Nephron (organoid): Measurements from ENCODE around the gene FCHSD2.
"Not testable (repeated sequence)": the region's sequence is repeated elsewhere in the genome, so short reads cannot be mapped to it uniquely, and the experiment has no call there.

Experiments used
- H3K27ac Mint-ChIP-seq, 3 experiments: 2 replicates each; pipeline ENCODE4 v1.8.0; 2020; ENCODE audit warnings: mixed read lengths in 3 of 3, mild to moderate bottlenecking in 2 of 3, moderate library complexity in 1 of 3
- H3K27me3 Mint-ChIP-seq: 2 replicates; pipeline ENCODE4 v1.8.0; 2021; ENCODE audit warnings: low read depth, mild to moderate bottlenecking, moderate library complexity, mixed read lengths
- H3K36me3 Mint-ChIP-seq: 2 replicates; pipeline ENCODE4 v1.8.0; 2020; ENCODE audit warnings: low read depth, mixed read lengths
- H3K4me1 Mint-ChIP-seq: 2 replicates; pipeline ENCODE4 v1.8.0; 2020; ENCODE audit warnings: mixed read lengths
- H3K4me3 Mint-ChIP-seq, 3 experiments: 2 replicates each; pipeline ENCODE4 v1.8.0; 2020; ENCODE audit warnings: mild to moderate bottlenecking in 3 of 3, mixed read lengths in 3 of 3, moderate library complexity in 2 of 3
- H3K9me3 Mint-ChIP-seq: 2 replicates; pipeline ENCODE4 v1.8.0; 2020; ENCODE audit warnings: mixed read lengths
- TF ChIP-seq, protein P1 (sequence below), 3 experiments: fragments of 200-600 bp; sonication (generic); IDR thresholded peaks; one replicate each; pipeline ENCODE4 v1.5.0; 2021; ENCODE audit warnings: antibody characterized with exemption in 3 of 3; ENCODE audit not compliant: unreplicated experiment in 3 of 3

The FCHSD2 gene

DNA sequence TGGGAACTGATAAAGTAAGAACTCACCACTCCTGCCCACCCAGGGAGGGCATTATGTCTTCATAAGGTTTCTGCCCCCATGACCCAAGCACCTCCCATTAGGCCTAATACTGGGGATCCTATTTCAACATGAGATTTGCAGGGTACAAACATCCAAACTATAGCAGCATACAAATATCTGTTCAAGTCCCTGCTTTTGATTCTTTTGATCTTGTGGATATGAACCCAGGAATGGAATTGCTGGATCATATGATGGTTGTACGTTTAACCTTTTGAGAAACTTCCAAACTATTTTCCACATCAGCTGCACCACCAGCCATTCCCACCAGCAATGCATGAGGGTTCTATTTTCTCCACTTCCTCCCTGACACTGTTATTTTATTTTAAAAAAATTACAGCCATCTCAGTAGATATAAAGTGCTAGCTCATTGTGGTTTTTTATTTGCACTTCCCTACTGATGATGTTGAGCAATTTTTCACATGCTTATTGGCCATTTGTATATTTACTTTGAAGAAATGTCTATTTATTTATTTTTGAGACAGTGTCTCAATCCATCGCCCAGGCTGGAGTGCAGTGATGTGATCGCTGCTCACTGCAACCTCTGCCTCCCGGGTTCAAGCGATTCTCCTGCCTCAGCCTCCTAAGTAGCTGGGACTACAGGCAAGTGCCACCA, 335.0 kb downstream of the FCHSD2 start:
- Mint-ChIP-seq H3K27me3 (no peaks in the 10 kb centered on the region), H3K9me3 (no peaks in the 10 kb centered on the region), H3K4me1 (peaks cover 9% of the 10 kb centered on the region)

DNA sequence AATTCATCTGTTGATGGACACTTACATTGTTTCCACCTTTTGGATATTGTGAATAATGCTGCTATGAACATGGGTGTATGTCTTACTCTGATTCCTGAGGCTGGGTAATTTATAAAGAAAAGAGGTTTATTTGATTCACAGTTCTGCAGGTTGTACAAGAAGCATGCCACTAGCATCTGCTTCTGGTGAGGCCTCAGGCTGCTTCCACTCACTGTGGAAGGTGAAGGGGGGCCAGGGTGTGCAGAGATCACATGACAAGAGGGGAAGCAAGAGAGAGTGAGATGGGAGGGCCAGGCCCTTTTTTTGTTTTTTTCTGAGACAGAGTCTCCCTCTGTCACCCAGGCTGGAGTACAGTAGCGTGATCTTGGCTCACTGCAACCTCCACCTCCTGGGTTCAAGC, 335.7 kb downstream of the FCHSD2 start:
- H3K4me1 Mint-ChIP-seq, H3K36me3 Mint-ChIP-seq, H3K4me3 Mint-ChIP-seq, H3K9me3 Mint-ChIP-seq, H3K27me3 Mint-ChIP-seq, H3K27ac Mint-ChIP-seq: not testable (repeated sequence)

More for the DNA sequence above, 335.0 kb downstream of the FCHSD2 start:
- Mint-ChIP-seq H3K4me3 (no peak overlapping the region), H3K27ac (no peak overlapping the region), H3K36me3 (peaks cover 8% of the 10 kb centered on the region)
- TF ChIP-seq, protein P1, sequence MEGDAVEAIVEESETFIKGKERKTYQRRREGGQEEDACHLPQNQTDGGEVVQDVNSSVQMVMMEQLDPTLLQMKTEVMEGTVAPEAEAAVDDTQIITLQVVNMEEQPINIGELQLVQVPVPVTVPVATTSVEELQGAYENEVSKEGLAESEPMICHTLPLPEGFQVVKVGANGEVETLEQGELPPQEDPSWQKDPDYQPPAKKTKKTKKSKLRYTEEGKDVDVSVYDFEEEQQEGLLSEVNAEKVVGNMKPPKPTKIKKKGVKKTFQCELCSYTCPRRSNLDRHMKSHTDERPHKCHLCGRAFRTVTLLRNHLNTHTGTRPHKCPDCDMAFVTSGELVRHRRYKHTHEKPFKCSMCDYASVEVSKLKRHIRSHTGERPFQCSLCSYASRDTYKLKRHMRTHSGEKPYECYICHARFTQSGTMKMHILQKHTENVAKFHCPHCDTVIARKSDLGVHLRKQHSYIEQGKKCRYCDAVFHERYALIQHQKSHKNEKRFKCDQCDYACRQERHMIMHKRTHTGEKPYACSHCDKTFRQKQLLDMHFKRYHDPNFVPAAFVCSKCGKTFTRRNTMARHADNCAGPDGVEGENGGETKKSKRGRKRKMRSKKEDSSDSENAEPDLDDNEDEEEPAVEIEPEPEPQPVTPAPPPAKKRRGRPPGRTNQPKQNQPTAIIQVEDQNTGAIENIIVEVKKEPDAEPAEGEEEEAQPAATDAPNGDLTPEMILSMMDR (IDR thresholded peaks at IDR 0.05; ENCODE audit: unreplicated experiment in 3 of 3) = no peak

DNA sequence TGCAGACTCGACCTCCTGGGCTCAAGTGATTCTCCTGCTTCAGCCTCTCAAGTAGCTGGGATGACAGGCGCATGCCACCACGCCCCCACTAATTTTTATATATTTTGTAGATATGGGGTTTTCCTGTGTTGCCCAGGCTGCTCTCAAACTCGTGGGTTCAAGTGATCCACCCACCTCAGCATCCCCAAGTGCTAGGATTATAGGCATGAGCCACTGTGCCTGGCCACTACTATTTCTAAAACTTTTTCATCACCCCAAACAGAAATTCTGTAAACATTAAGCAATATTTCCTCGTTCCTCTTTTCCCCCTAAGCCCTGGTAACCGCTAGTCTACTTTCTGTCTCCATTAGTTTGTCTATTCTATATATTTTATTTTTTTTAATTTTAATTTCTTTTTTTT, 336.9 kb downstream of the FCHSD2 start:
- no peaks in the 10 kb centered on the region for H3K27me3 Mint-ChIP-seq

DNA sequence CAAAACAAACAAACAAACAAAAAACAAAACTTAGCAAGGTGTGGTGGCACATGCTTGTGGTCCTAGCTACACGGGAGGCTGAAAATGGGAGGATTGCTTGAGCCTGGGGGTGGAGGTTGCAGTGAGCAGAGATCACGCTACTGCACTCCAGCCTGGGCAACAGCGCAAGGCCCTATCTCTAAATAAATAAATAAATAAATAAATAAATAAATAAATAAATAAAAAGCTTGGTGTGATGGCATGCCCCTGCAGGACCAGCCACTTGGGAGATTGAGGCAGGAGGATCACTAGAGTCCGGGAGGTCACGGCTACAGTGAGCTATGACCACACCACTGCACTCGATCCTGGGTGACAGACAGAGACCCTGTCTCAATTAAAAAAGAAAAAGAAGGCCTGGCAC, 339.3 kb downstream of the FCHSD2 start:
- no peaks in the 10 kb centered on the region for H3K4me1 Mint-ChIP-seq
- H3K27ac Mint-ChIP-seq = no peak overlapping the region
- no peaks in the 10 kb centered on the region for H3K36me3 Mint-ChIP-seq
- no peak overlapping the region for H3K4me3 Mint-ChIP-seq
- no peaks in the 10 kb centered on the region for H3K27me3 Mint-ChIP-seq
- TF ChIP-seq, protein P1 (IDR thresholded peaks at IDR 0.05; ENCODE audit: unreplicated experiment in 3 of 3) = no peak
- no peaks in the 10 kb centered on the region for H3K9me3 Mint-ChIP-seq

More for the DNA sequence above, 336.9 kb downstream of the FCHSD2 start:
- TF ChIP-seq, protein P1 (IDR thresholded peaks at IDR 0.05; ENCODE audit: unreplicated experiment in 3 of 3) = no peak
- Mint-ChIP-seq H3K4me1 (no peaks in the 10 kb centered on the region), H3K27ac (no peak overlapping the region), H3K9me3 (no peaks in the 10 kb centered on the region), H3K36me3 (peaks cover 3% of the 10 kb centered on the region), H3K4me3 (no peak overlapping the region)

DNA sequence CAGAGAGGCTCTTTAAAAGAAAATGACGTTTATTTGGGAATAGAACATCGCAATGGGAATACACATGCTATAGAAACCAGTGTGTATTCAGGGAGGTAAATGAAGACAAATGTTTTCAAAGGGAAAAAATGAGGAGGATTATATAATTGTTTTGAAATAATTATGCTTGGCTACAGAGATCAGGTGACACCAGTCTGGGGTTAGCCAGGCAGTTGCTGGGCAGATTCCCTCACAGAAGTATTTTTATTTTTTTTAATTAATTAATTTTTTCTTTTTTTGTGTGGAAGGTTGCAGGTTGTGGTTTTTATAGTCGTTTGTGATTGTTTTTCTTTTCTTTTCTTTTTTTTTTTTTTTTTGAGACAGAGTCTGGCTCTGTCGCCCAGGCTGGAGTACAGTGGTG, 342.7 kb downstream of the FCHSD2 start:
- H3K27me3 Mint-ChIP-seq = no peaks in the 10 kb centered on the region
- no peak overlapping the region for H3K4me3 Mint-ChIP-seq
- no peaks in the 10 kb centered on the region for H3K9me3 Mint-ChIP-seq
- no peaks in the 10 kb centered on the region for H3K36me3 Mint-ChIP-seq
- TF ChIP-seq, protein P1 (IDR thresholded peaks at IDR 0.05; ENCODE audit: unreplicated experiment in 3 of 3) = no peak
- peaks cover 4% of the 10 kb centered on the region for H3K4me1 Mint-ChIP-seq
- H3K27ac Mint-ChIP-seq = no peak overlapping the region

DNA sequence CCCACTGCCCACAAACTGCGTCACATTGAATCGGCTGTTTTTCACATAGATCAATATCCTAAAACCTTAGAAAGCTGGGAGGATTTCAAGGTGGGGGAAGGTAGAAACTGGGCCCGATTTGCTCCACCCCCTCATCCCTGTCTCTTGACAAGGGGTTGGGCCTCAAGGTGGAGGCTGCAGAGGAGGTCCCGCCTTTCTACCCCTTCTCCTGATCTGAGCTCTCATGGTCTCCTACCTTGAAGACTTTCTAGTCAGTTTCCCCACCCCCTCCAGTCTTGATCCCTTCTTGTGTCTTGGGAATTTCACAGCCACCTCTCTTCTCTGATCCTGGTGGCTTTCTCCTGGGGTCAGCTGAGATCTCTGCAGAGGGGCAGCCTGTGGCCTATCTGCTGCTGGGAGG, 343.8 kb downstream of the FCHSD2 start:
- no peak overlapping the region for H3K4me3 Mint-ChIP-seq
- TF ChIP-seq, protein P1 (IDR thresholded peaks at IDR 0.05; ENCODE audit: unreplicated experiment in 3 of 3) = no peak
- H3K27ac Mint-ChIP-seq = no peak overlapping the region
- no peaks in the 10 kb centered on the region for H3K9me3 Mint-ChIP-seq
- no peaks in the 10 kb centered on the region for H3K27me3 Mint-ChIP-seq
- H3K36me3 Mint-ChIP-seq = no peaks in the 10 kb centered on the region
- H3K4me1 Mint-ChIP-seq = peaks cover 14% of the 10 kb centered on the region
